Tibial nerve (tissue), 3 donors: Measurements from ENCODE around the gene CMTR2.

Experiments
- CTCF ChIP-seq, 5 experiments: fragments of 200-600 bp in 3 of 5; fragments of 450-650 bp in 2 of 5; sonication (generic) in 3 of 5; IDR thresholded peaks; one replicate each; pipeline ENCODE4 v1.5.1; 2016 to 2019; ENCODE audit warnings: antibody characterized with exemption in 5 of 5, mild to moderate bottlenecking in 3 of 5, moderate library complexity in 2 of 5
- POLR2A ChIP-seq, 2 donors: fragments of 450-650 bp; IDR thresholded peaks; one replicate each; pipeline ENCODE4 v1.6.1; 2017; ENCODE audit warnings: antibody characterized with exemption in 2 of 2, mild to moderate bottlenecking in 2 of 2, moderate library complexity in 2 of 2

GRCh38 chr16:71250461-71251235 is 38.6 kb downstream of the CMTR2 start:
- TF ChIP-seq CTCF (IDR thresholded peaks at IDR 0.05) = no peak
- no peak for TF ChIP-seq POLR2A (IDR thresholded peaks at IDR 0.05)
